ENCODE data around the gene TENM4.

Gene TENM4

GRCh38 chr11:79336797-79337517 is 103.9 kb downstream of the TENM4 start:
- no peak for DNase-seq

GRCh38 chr11:79335681-79336080 is 105.1 kb downstream of the TENM4 start:
- no peak for DNase-seq

- no peak for DNase-seq
Observed at GRCh38 chr11:79333355-79333754, 107.5 kb downstream of the TENM4 start.

- DNase-seq: no peak
Observed at GRCh38 chr11:79332017-79332416, 108.8 kb downstream of the TENM4 start.

GRCh38 chr11:79331203-79331901 is 109.5 kb downstream of the TENM4 start:
- DNase-seq: no peak

- DNase-seq: no peak
Observed at GRCh38 chr11:79330651-79331050, 110.2 kb downstream of the TENM4 start.

- DNase-seq: no peak
Observed at GRCh38 chr11:79329561-79329960, 111.3 kb downstream of the TENM4 start.

GRCh38 chr11:79328402-79328801 is 112.4 kb downstream of the TENM4 start:
- DNase-seq: no peak

- no peak for DNase-seq
Observed at GRCh38 chr11:79325851-79326250, 115.0 kb downstream of the TENM4 start.

- no peak for DNase-seq
Observed at GRCh38 chr11:79321263-79321662, 119.6 kb downstream of the TENM4 start.

GRCh38 chr11:79314906-79315689 is 125.7 kb downstream of the TENM4 start:
- DNase-seq: no peak

- DNase-seq: no peak
Observed at GRCh38 chr11:79313530-79313913, 127.3 kb downstream of the TENM4 start.

GRCh38 chr11:79312617-79313529 is 128.0 kb downstream of the TENM4 start:
- no peak for DNase-seq

GRCh38 chr11:79311461-79311860 is 129.4 kb downstream of the TENM4 start:
- no peak for DNase-seq

- no peak for DNase-seq
Observed at GRCh38 chr11:79309407-79309806, 131.4 kb downstream of the TENM4 start.

- no peak for DNase-seq
Observed at GRCh38 chr11:79308429-79308828, 132.4 kb downstream of the TENM4 start.

GRCh38 chr11:79304599-79305212 is 136.1 kb downstream of the TENM4 start:
- DNase-seq: no peak

- no peak for DNase-seq
Observed at GRCh38 chr11:79296141-79296540, 144.7 kb downstream of the TENM4 start.

- DNase-seq: no peak
Observed at GRCh38 chr11:79294845-79295731, 145.7 kb downstream of the TENM4 start.

- DNase-seq: no peak
Observed at GRCh38 chr11:79291948-79292347, 148.9 kb downstream of the TENM4 start.

- DNase-seq: no peak
Observed at GRCh38 chr11:79290761-79291160, 150.1 kb downstream of the TENM4 start.

Data from activated naive CD4-positive, alpha-beta T cell treated with anti-CD3 and anti-CD28 coated beads, Interleukin-2, amount 50 U/mL, for 16 hours (primary cell).